ENCODE measurements around the gene PPP6R3.

Gene PPP6R3

GRCh38 chr11:68651985-68652682, 191.6 kb downstream of the PPP6R3 start:
- DNase-seq (ENCODE audit: low read depth) = no peak

GRCh38 chr11:68652683-68653156, 192.2 kb downstream of the PPP6R3 start:
- no peak for DNase-seq (ENCODE audit: low read depth)

- DNase-seq (ENCODE audit: low read depth) = no peak
Observed at GRCh38 chr11:68653486-68654430, 193.2 kb downstream of the PPP6R3 start.

GRCh38 chr11:68654978-68655377, 194.4 kb downstream of the PPP6R3 start:
- no peak for DNase-seq (ENCODE audit: low read depth)

GRCh38 chr11:68655406-68655805, 194.9 kb downstream of the PPP6R3 start:
- no peak for DNase-seq (ENCODE audit: low read depth)

GRCh38 chr11:68655806-68656205, 195.3 kb downstream of the PPP6R3 start:
- no peak for DNase-seq (ENCODE audit: low read depth)

- no peak for DNase-seq (ENCODE audit: low read depth)
Observed at GRCh38 chr11:68657021-68657780, 196.6 kb downstream of the PPP6R3 start.

GRCh38 chr11:68658097-68658496, 197.5 kb downstream of the PPP6R3 start:
- DNase-seq (ENCODE audit: low read depth) = no peak

- no peak for DNase-seq (ENCODE audit: low read depth)
Observed at GRCh38 chr11:68658661-68659060, 198.1 kb downstream of the PPP6R3 start.

- no peak for DNase-seq (ENCODE audit: low read depth)
Observed at GRCh38 chr11:68659158-68659921, 198.8 kb downstream of the PPP6R3 start.

GRCh38 chr11:68660066-68660810, 199.7 kb downstream of the PPP6R3 start:
- DNase-seq (ENCODE audit: low read depth) = no peak

GRCh38 chr11:68661014-68661413, 200.5 kb downstream of the PPP6R3 start:
- DNase-seq (ENCODE audit: low read depth) = no peak

GRCh38 chr11:68661697-68662603, 201.4 kb downstream of the PPP6R3 start:
- no peak for DNase-seq (ENCODE audit: low read depth)

GRCh38 chr11:68663482-68664010, 203.0 kb downstream of the PPP6R3 start:
- DNase-seq (ENCODE audit: low read depth) = no peak

- no peak for DNase-seq (ENCODE audit: low read depth)
Observed at GRCh38 chr11:68664141-68664540, 203.6 kb downstream of the PPP6R3 start.

GRCh38 chr11:68664906-68665305, 204.4 kb downstream of the PPP6R3 start:
- DNase-seq (ENCODE audit: low read depth) = no peak
